ENCODE results near the gene AMIGO1. TPM values are rescaled to one million over a fixed set of nuclear protein-coding genes. Genes with fewer than 3 reads are reported as not detected.

Gene AMIGO1
- total and polyA plus RNA-seq, 12 donors, result 3.8 to 27.9 (median 22.5) TPM

GRCh38 chr1:109531380-109531779, 21.9 kb upstream of the AMIGO1 start:
- Histone ChIP-seq H3K27ac (peak overlapping the region in 3 of 5 donors; percentile 44 to 81 (median 74)), H3K4me3 (no peak overlapping the region), H3K27me3 (no peaks in the 10 kb centered on the region), H3K9me3 (replicated peaks in 1 of 3) (no peaks in the 10 kb centered on the region), H3K36me3 (replicated peaks in 1 of 2) (no peaks in the 10 kb centered on the region), H3K4me1 (replicated peaks in 1 of 2) (peaks cover 14 to 27% of the 10 kb centered on the region in 2 donors)
- DNase-seq, result no peak
- 69 to 76% (median 71%) methylated on average over 4 of the region's 4 CpGs for WGBS, 4 donors
- intact Hi-C loops (cut with DNase I), result loop anchor here (2.0 to 10.0 kb wide), 3 partner anchors 21 to 257 kb away; partner anchors contain the start of gene PSMA5 (in 1 of the 2)
- TF ChIP-seq POLR2A (IDR thresholded peaks at IDR 0.05), result no peak
- TF ChIP-seq CTCF (IDR thresholded peaks at IDR 0.05), result no peak

- peak overlapping the region in 3 of 5 donors; percentile 23 to 57 (median 30) for H3K27ac ChIP-seq
- no peaks in the 10 kb centered on the region for H3K27me3 ChIP-seq
- no peak for TF ChIP-seq POLR2A (IDR thresholded peaks at IDR 0.05)
- TF ChIP-seq CTCF (IDR thresholded peaks at IDR 0.05), result no peak
- H3K4me3 ChIP-seq, result no peak overlapping the region
- DNase-seq, result peak in 1 of 7 donors; percentile 26
- H3K36me3 ChIP-seq (replicated peaks in 1 of 2), result no peaks in the 10 kb centered on the region
- 54 to 69% (median 63%) methylated on average over 11 to 13 of the region's 13 CpGs for WGBS, 4 donors
- H3K4me1 ChIP-seq (replicated peaks in 1 of 2), result peaks cover 14 to 27% of the 10 kb centered on the region in 2 donors
- intact Hi-C loops (cut with DNase I), result loop anchor here (2.0 to 10.0 kb wide), 3 partner anchors 20 to 256 kb away; partner anchors contain the start of gene PSMA5 (in 1 of the 2)
- no peaks in the 10 kb centered on the region for H3K9me3 ChIP-seq (replicated peaks in 1 of 3)
Measured at GRCh38 chr1:109530457-109531087, 21.0 kb upstream of the AMIGO1 start.

- Histone ChIP-seq H3K4me3 (no peak overlapping the region), H3K4me1 (replicated peaks in 1 of 2) (peaks cover 14 to 27% of the 10 kb centered on the region in 2 donors), H3K9me3 (replicated peaks in 1 of 3) (no peaks in the 10 kb centered on the region), H3K27me3 (no peaks in the 10 kb centered on the region), H3K27ac (peak overlapping the region in 3 of 5 donors; percentile 23 to 57 (median 30)), H3K36me3 (replicated peaks in 1 of 2) (no peaks in the 10 kb centered on the region)
- 57 to 68% (median 62%) methylated on average over 3 to 8 of the region's 8 CpGs for WGBS, 4 donors
- intact Hi-C loops (cut with DNase I), result loop anchor here (2.0 to 10.0 kb wide), 4 partner anchors 19 to 255 kb away; partner anchors contain the start of gene PSMA5 (in 1 of the 2)
- TF ChIP-seq POLR2A (IDR thresholded peaks at IDR 0.05), result no peak
- no peak for TF ChIP-seq CTCF (IDR thresholded peaks at IDR 0.05)
- DNase-seq, result no peak
Measured at GRCh38 chr1:109529881-109530456, 20.4 kb upstream of the AMIGO1 start.

- no peaks in the 10 kb centered on the region for H3K27me3 ChIP-seq
- no peak overlapping the region for H3K27ac ChIP-seq
- DNase-seq, result no peak
- intact Hi-C loops (cut with DNase I), result loop anchor here in 1 of 2 donors (2.0 kb wide), 1 partner anchor 32 kb away; no protein-coding TSS in a partner anchor
- H3K36me3 ChIP-seq (replicated peaks in 1 of 2), result no peaks in the 10 kb centered on the region
- H3K4me3 ChIP-seq, result no peak overlapping the region
- no peaks in the 10 kb centered on the region for H3K9me3 ChIP-seq (replicated peaks in 1 of 3)
- TF ChIP-seq POLR2A (IDR thresholded peaks at IDR 0.05) (no peak), CTCF (IDR thresholded peaks at IDR 0.05) (no peak)
- 79 to 92% (median 84%) methylated on average over 2 to 3 of the region's 3 CpGs for WGBS, 4 donors
- peaks cover 14 to 27% of the 10 kb centered on the region in 2 donors for H3K4me1 ChIP-seq (replicated peaks in 1 of 2)
Measured at GRCh38 chr1:109528712-109529111, 19.2 kb upstream of the AMIGO1 start.

Data from adrenal gland (tissue), 12 donors.